SHP77 treated with DMSO at 0.1 percent for 48 hours (cell line): ENCODE measurements around the gene SH3TC1.
A peak's percentile ranks its signal among the peaks of the same experiment; 100 is the strongest.

Experiments used
- DNase-seq: peaks from one replicate; lab custom pipeline; 2025; lab: John Stamatoyannopoulos, UW

SH3TC1 gene

DNA sequence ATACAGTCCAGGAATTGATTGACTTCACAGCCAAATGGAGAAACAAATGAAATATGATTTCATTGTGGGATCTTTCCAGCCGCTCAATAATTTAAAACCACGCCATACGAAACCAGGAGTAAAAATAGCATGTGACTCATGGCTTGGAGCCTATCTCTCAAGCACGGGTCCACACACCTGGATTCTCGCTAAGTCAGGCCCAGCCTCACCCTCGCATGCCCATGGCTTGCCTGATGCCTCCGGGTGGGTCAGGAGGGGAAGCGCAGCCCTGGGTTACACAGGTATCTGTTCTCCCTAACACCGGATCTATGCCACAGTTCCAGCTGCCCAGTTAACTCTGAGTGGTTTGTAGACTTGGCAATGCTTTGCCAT, 34.9 kb upstream of the SH3TC1 start:
- no peak for DNase-seq

DNA sequence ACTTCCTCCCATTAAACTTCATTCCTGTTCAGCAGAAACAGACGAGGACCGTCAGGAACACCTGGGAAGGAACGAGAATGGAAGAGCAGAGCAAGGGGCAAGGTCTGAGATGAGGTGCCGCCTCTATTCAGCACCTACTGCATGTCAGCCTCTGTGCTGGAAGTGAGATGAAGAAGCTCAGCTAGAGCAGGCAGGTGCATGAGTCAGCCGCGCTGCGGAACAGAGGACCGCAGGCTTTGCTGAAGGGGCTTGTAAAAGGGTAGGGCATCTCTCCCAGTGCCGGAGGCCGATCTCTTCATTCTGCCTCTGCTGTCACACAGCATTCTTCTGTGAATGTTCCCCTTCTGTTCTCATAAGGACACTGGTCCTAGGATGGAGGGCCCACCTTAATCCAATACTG, 34.4 kb upstream of the SH3TC1 start:
- DNase-seq = no peak

DNA sequence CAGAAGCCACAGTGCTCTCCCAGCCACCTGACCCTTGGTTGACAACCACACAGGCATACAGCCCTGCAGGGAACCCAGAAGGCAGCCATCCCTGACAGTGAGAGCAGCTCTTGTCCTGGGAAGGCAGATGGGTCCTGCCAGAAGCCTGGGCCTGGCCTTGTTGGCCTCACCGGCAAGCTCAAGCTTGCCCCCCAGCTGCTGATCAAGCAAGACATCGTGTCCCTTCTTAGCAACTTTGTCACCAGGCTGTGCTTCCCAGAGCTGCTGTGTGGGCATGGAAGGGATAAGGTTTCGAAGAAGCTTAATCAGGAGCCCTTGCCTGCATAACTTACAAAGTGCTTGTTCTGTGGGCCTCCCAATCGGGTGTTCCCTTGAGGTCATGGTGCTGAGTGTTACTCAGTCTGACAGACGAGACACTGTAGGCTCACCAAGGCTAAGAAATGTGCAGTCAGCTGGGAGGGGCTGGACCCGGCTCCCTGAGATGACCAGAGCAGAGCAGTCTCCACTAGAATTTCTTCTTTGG, 33.7 kb upstream of the SH3TC1 start:
- no peak for DNase-seq

DNA sequence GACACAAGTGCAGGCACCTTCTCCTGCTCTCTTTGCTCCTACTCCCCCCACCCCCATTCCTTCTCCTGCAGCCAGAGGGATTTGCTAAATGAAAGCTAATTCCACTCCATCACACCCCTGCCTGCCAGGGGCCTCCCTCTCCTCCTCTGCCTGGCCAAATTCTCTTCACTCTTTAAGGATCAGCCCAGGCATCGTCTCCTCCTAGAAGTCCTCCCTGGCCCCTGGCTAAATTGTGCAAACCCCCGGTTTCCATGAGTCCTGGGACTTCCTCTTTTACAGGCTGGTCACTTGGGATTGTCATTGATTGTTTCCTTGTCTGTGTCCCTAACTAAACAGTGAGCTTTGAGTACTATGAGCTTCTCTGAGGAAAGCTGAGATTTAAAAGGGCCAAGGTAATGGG, 31.8 kb upstream of the SH3TC1 start:
- no peak for DNase-seq

DNA sequence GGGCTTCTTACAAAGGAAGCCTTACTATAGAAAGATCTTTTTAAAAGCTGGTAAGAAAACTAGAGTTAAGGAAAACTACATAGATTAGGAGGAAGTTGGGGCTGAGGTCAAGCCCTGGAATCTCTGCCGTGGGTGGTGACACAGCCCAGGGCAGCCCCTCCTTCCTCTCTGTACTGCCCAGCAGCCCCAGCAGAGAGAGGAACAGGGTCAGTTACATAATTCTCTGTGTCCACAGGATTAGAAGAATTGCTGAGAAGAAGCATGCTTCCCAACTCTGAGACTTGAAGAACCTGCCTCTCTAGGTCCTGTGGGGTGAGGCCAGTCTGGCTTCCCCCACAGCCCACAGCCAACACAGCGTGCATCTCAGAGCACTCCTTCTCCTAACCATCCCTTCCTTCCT, 31.3 kb upstream of the SH3TC1 start:
- DNase-seq = no peak

DNA sequence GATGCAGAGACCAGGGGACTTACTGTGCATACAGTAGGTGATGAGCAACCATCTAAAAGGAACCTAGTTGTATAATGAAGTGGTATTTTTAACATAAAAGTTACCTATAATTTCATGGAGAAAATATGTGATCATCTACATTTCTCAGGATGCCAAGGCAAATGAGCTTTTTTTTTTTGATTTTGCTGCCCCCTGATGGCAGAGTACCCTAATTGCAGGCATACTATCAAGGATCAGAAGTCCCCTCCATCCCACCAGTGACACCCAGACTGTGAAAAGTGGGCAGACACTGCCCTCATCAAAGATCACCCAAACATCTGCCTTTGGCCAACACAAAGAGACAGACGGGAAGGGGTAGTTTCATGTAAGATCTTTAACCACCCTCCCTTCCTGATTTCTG, 30.9 kb upstream of the SH3TC1 start:
- DNase-seq = no peak

DNA sequence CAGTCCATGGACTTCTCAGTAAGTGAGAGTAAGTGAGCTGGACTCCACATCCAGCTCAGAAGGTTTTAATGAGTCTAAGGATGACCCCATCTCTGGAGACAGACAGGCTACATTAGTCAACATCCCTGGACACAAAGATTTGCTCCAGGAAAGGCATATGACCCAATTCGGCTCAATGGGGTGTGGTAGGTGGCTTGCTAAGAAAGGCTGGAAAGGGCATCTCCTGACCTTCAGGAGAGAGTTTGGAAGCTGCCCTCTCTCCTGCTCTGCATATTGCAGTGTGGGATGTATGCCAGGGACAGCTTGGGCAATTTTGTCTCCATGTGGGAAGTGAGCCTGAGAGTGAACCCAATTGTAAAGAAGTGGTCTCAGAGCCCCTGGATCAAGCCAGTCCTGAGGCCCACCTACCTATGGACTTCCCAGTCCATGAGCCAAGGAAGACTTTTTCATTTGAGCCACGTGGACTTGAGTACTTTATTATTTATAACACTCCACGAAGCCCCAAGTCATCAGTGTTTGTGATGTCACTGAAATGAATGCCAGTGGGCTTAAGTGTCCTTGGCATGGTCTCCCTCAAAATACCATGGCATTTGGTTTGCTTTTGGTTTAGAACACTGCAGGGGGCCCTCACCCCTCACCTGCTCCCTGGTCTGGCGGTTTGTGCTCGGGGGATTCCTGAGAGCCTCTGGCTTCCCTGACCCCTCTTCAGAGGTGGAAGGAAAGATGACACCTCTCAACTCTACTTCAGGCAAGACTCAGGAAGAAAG, 30.1 kb upstream of the SH3TC1 start:
- DNase-seq = no peak

DNA sequence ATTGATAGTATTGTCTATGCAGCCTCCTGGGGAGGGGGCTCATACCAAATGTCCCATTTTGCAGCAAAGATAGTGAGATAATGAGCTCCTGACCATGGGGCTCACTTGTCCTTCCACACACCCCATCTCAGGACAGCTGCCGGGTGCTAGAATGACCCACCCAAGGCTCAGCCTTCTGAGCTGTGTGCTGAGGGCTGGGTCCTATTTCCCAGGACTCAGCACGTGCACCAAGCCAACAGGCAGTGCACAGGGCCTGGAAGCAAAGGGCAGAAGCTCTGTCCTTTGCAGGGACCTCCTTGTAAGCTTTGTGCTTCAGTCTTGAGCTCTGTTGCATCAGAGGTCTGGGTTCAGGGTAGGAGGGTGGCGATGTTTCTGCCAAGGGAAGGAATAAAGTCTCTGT, 29.3 kb upstream of the SH3TC1 start:
- no peak for DNase-seq

DNA sequence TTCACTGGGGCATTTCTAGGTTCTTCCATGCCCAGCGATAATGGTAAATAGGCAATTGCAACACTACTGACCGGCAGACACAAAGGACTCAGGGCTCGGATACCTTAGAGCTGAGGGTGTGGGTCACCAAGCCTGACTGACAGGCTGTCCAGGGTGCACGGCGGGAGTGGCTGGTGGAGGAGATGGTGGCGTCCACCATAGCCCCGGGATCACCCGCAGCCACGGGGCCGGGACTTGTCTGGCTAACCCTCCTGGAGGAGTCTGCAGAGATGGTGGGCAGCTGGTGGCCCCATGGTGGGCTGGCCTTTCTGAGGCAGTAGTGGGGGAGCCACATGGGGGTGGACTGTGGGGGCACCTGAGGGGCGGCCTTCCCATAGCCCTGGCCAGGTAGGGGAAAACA, 28.7 kb upstream of the SH3TC1 start:
- no peak for DNase-seq

DNA sequence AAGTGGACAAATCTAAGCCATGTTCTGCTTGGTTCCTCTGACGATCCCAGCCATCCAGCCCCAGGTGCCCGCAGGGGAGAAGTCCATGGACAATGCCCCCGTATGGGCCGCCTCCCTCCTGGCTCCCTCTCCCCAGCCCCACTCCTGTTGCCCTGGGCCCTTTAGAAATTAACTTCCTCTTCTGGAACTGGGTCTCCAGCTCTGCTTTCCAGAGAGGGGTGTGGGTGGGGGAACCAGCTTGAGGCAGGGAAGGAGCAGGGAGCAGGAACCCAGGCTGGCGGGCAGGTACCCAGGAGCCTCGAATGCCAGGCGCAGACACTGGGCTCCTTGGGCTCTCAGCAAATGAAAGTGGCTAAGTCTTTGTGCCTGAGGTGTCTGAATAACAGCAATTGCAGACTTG, 27.8 kb upstream of the SH3TC1 start:
- DNase-seq = no peak

DNA sequence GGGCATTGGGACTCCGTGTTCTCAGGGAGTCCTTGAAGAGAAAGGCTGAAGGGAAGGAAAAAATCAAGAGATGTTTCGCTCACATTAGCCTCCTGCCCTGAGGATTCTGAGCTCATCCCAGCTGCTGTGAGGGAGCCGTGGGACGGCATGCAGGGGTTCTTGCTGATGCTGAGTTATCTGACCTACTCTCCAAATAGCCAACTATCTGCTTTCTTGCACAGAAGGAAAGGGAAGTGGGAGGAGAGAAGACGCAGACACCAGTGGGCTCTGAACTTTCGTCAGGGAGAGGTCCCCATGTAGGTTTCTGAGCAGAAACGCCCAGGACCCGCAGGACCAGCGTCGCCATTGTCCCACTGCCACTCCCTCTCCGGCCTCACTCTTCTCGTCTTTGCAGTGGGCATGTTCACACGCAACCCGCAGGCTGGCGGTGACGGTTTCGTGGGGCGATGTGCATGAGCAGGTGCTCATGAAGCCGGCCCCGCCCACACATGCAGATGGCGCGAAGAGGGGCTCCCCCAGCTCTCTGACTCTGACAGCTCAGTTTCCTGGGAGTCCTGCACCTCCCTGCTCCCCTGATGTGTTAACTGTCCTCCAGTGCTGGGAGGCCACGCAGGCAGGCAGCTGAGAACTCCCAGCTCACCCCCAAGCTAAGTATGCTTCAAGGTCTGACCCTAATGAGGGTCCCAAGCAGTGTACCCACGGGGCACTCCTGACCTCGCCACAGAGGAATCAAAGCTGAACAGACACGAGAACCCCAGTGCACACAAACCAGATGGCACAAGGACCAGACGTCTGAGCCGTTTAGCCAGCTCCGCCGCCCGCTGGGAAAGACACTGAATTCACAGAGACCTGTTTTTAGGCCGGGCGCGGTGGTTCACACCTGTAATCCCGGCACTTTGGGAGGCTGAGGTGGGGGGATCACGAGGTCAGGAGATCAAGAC, 26.8 kb upstream of the SH3TC1 start:
- no peak for DNase-seq

DNA sequence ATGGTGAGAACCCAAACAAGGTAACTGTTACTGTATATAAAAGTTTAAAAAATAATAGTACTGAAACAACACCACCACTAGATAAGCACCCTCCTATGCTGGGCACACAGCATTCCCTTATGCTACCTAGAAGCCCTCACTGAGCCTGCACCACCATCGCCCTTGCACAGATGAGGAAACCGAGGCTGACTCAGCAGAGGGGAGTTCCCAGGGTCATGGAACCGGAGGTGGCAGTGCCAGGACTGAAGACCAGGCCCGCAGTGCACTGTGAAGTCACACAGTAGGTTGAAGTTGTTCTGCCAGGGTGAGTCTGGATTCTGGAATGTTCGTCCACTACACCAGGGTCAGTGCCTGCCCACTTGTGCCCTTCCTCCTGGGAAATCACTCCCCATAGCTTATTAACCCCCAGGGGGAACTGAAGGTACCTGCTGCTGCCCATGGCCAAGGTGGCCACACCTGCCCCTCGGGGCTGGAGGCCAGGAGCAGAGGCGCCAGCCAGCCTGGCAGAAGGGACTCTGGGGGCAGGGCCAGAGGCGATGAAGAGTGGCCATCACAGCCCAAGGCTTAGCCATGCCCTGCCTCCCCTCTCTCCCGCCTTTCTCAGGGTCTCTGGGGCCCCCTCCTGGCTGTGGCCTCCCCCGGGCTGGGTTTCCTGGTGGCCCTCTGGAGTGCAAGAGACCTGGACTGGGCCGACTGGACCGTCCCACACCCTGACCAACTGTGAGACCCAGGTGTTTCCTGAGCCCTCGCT, 25.4 kb upstream of the SH3TC1 start:
- DNase-seq = no peak

DNA sequence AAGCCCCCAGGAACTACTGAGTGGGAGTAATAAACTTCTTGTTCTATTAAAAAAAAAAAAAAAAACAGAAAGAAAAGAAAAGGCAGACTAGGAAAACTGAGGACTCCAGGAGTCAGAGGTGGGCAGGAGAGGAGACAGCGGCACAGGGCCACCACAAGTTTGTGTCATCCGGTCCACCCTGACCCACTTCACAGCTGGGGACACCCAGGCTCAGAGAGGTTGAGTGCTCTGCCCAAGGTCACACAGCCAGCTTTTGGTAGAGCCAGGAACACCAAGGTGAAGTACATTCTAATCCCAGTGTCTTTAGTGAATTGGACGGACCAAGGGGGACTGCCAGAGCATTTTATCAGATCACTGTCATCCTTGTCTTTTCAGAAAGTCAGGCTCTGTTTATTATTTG, 24.1 kb upstream of the SH3TC1 start:
- no peak for DNase-seq

DNA sequence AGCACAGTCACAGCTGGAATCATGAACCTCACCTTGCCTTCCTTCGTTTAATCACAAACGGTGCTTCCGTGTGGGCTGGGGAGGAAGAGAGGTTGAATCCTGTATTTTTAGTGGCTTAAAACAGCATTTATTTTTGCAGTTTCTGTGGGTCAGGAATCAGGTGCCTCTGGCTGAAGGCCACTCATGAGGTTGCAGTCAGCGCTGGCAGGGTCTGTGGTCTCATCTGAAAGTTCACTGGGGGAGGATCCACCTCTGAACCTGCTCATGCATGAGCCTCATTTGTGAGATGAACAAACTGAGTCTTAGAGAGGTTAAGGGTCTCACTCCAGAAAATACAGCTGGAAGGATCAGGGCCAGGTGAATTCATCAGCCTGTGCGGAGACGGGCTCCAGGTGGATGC, 23.4 kb upstream of the SH3TC1 start:
- DNase-seq = no peak

DNA sequence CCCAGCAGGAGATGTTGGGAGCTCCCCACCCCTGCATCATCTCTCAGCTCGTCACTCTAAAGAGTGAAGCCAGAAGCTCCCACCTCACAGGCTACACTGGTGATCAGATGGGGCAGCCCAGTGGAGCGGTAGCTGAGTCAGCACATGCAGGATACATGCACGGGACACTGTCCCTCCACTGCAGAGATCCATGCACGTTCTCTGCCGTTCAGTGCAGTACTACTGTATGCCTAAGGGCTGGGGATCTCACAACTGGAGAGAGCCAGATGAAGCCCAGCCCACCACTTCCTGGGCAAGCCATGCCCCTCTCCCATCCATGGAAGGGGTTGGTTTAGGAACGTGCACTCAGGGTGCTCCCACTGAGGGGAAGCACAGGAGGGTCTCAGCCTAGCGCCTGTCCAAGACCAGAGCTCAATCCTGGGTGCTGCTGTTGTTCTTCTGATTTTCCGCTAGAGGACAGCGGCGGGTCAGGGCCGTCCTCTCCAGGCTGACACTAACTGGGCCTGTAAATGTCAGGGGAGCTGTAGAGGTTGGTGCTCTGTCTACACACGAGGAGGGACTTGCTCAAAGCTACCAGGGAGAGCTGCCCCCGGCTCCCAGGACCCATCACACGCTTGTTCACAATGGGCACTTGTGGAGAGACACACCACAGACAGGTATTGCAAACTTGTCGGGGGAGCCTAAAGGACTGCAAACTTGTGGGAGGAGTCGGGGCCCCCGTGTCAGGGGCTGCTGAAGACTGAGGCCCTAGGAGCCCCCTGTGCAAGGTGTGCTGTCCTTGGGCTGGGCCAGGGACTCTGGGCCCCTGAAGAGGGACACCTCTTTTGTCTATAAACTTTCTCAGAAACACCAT, 22.3 kb upstream of the SH3TC1 start:
- peak; percentile 14 for DNase-seq

DNA sequence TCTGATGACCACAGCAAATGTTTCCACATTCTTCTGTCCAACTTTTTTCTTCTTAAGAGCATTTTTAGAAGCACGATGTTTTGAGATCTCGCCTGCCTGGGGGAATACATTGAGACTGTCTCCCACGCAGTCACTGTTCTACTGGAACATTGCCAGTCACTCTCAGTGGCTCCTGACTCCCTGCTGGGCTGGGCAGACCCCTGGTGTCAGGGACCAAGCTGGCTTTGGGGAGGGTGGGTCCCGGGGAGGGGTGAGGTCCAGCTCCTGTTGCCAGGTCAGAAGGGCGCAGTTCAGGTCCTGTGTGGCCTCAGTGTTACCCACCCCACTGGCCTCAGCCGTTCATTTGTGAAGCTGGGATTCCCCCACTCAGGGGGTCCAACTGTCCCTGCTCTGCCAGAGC, 21.5 kb upstream of the SH3TC1 start:
- DNase-seq = no peak

DNA sequence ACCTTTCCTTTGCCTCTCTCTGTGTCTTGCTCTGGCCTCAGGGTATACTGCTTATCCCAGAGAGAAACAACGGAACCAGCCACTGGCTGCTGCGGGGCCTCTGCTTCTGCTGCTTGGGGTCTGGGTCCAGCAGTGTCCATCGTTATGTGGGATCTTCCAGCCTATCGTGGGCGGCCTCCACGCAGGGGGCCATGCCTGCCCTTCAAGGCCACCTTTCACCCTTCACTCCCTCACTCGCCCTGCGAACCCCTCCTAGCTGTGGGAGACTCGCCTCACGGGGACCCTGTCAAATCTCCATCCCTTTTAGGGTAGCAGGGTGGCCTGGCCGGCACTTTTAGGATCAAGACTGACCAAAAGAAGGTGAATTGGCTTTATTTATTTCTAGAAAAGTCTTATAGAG, 21.1 kb upstream of the SH3TC1 start:
- no peak for DNase-seq

DNA sequence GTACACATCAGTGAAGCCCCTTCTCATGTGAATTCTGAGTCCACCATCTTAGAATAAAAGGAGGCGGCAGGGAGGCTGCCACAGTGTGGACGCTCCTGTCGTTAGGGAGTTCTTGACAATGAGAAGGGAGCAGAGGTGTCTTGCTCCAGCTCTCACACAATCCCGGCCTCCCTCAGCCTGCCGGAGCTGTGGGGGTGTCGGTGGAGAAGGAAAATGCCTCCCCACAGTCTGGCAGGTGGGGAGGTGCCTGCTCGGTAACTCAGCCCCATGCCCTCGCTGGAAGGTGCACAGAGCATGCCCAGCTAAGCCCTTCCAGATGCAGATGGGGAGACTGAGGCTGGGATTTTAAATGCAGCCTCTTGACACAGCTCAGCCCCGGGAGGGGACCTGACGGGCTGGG, 20.0 kb upstream of the SH3TC1 start:
- no peak for DNase-seq

DNA sequence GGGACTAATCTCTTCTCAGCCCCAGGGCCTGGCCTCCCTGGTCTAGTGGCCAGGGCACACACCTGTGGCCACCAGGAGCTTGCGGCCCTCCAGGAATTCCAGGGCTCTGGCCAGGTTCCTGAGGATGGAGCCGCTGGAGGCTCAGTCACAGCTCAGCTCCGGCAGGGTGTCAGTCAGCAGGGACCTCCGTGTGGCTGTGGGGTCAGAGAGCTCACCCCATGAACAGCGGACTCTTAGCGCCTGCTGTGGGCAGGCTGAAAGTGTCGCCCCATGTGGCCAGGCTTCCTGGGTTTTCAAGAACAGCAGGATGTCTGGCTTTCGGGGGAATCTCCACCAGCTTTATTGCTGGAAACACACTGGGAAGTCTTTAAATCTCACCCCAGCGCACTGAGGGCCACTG, 19.3 kb upstream of the SH3TC1 start:
- no peak for DNase-seq

DNA sequence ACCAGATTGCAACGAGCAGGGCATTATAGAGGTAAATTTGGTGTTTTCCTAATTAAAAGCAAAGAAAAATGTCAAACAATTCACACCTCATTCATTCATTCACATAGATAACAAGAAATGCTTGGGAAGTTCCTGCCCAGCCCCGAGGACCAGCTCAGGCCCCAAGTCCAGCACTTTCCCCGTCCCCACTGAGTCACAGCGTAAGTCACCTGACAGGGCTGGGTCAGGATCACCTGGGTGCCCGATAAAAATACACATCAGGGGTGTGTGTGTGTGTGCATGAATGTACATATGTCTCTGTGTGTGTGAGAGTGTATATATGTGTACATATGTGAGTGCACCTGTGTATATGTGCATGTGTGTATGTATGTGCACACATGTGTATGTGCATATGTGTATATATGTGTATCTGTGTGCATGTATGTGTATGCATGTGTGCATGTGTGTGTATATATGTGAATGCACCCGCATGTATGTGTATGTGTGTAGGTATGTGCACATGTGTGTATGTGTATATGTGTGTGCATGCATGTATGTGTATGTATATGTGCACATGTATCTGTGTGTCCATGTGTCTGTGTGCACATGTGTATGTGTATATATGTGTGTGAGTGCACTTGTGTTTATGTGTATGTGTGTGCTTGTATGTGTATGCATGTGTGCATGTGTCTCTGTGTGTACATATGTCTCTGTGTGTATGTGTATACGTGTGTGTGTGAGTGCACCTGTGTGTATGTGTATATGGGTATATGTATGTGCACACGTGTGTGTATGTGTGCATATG, 18.6 kb upstream of the SH3TC1 start:
- no peak for DNase-seq

DNA sequence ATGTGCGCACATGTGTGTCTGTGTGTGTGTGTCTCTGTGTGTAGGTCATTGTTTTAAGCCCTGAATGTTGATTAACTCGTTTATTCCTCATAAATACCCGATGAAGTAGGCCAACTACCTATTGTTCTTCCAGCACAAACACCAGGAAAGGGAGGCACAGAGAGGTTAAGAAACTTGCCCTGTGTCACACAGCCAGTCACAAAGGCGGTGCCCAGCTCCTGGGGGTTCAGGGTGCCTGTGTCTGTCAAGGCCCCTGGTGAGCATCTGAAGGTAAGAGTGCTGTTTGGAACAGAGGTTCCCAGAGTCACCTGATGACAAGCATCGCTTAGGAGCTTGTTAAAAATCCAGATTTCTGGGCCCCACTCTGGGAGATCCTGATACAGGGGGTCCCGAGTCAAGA, 18.0 kb upstream of the SH3TC1 start:
- no peak for DNase-seq
